ENCODE results near the gene ANKHD1.

ANKHD1 gene

DNA sequence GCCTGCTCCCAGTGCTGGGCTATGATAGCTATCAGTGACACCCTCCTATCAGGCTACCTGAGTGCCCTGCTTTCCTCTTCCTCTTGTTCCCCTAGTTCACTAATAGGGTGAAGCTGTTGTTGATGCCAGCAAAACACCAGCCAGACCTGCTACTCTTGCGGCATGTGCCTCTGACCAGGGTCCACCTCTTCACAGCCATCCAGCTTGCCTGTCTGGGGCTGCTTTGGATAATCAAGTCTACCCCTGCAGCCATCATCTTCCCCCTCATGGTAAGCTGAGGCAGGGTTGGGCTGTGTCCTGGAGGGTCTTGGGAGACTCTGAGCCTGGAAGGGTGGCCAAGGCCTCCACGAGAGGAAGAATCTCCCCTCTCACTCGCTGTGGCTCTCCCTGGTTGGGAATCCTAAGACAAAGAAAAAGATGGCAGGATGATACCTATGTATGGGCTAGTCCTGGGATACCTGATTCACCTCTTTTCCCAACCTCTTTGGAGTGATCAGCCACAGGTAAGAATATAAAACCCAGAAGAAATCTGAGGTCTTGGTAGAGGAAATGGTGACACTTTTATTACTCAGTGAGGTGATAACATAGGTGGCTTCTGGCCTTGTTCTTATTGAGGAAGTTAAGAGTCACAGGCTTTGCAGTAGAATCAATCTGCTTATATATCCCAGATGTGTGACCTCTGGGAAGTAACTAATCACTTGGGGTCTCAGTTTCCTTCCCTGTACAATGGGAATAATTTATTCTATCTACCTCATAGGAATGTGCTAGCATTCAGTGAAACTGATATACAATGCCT, 30.1 kb upstream of the ANKHD1 start:
- DNase-seq, result no peak

DNA sequence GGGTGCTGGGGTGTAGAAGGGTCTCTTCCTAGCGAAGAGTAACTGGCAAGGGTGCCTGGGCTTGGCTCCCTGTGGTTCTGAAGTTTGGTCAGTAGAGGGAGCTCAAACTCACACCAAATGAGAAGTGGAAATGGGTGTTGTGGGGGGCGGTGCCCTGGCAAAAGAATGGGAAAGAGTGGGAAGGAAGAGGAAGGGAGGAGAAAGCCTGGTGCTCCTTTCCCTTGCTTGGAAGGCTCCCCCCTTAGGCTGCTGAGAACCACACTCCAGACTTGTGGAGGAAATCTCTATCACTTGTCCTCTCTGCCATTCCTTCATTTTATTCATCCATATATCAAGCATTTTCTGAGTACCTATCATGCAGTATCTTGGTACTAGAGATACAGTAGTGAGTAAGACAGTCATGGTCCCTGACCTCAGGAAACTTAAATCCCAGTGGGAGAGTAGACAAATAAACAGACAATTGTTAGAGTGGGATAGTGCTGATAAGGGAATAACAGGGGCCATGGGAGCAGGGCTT, 28.6 kb upstream of the ANKHD1 start:
- DNase-seq, result peak; percentile 53

- DNase-seq, result no peak
Measured at GRCh38 chr5:140381351-140381750, 20.3 kb upstream of the ANKHD1 start.

- DNase-seq, result no peak
Measured at GRCh38 chr5:140381972-140382371, 19.7 kb upstream of the ANKHD1 start.

DNA sequence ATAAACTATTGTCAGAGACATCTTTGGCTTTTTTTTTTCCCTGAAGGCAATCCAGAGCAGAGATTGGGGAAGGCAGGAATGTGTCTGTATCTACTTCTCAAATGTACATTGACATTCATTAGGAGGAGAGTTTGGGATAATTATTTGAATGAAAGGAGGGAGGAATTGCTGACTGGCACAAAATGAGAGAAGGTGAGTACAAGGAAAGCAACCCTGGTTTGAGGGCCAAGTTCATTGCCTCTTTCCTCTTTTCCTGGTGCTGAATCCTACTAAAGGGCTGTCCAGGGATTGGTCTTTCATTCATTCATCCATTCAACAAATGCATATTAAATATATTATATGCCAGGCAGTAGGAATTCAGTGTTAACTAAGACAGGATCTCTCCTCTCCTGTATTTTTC, 18.8 kb upstream of the ANKHD1 start:
- DNase-seq, result no peak

GRCh38 chr5:140383300-140383699, 18.3 kb upstream of the ANKHD1 start:
- DNase-seq, result no peak

GRCh38 chr5:140388052-140388451, 13.6 kb upstream of the ANKHD1 start:
- DNase-seq, result no peak

- DNase-seq, result no peak
Measured at GRCh38 chr5:140391312-140391711, 10.3 kb upstream of the ANKHD1 start.

GRCh38 chr5:140391732-140392131, 9.9 kb upstream of the ANKHD1 start:
- DNase-seq, result no peak

DNA sequence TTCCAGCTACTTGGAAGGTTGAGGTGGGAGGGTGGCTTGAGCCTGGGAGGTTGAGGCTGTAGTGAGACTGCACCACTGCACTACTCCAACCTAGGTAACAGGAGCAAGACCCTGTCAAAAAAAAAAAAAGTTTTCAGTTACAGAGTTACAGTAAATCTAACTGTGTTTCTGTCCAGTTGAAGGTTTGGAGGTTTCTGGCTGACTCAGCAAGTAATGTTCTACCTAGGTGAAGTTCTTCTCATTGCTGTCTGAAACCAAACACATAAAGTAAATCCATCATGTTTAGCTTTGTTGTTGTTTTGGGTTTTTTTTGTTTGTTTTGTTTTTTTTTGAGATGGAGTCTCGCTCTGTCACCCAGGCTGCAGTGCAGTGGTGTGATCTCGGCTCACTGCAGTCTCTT, 7.9 kb upstream of the ANKHD1 start:
- DNase-seq, result no peak

DNA sequence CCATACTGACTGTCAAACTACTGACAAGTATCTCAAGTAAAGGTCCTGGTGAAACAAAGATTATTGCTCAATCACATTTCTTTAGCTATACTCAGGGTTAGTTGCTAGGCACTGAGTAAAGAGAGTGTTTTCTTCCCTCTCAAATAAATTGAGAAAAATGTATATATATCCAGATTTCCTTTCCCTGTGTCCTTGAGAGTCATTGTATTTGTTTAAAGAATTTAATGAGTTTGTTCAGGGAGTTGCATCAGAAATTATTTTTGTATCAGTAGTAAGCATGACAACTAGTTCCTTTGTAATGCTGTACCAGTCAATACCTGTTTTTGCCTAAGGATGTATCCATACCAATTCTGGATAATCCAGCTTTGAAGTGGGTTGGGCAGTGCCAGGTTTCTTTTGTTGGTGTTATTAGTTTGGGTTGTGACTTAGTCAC, 3.2 kb upstream of the ANKHD1 start:
- no peak for DNase-seq

DNA sequence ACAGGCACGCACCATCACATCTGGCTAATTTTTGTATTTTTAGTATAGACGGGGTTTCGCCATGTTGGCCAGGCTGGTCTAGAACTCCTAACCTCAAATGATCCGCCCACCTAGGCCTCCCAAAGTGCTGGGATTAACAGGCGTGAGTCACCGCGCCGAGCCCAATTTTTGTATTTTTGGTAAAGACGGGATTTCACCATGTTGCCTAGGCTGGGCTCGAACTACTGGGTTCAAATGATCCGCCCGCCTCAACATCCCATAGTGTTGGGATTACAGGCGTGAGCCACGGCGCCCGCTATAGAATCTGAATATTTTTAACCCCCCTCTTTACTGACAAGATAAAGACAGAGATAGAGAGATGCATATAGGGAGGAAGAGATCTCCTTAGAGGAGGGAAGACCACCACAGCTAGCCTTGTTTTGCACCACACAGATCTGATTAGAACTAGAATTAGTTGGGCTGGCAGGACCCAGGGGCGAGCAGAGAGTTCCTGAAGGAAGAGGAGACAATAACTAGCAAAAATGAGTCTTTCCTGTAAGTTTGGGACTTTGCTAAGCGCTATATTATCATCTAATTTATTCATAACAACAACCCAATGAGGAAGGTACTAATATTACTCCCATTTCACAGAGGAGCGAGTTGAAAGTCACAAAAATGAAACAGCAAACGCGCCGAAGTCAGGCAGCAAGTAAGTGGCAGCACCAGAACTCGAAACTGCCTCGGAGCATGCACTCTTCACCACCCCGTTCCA, 1.5 kb upstream of the ANKHD1 start:
- no peak for DNase-seq

- peak; percentile 89 for DNase-seq
Measured at GRCh38 chr5:140400730-140401361, 787 bp upstream of the ANKHD1 start.

- DNase-seq, result peak; percentile 49
Measured at GRCh38 chr5:140402258-140403074, 833 bp downstream of the ANKHD1 start.

- no peak for DNase-seq
Measured at GRCh38 chr5:140403613-140404012, 2.0 kb downstream of the ANKHD1 start.

DNA sequence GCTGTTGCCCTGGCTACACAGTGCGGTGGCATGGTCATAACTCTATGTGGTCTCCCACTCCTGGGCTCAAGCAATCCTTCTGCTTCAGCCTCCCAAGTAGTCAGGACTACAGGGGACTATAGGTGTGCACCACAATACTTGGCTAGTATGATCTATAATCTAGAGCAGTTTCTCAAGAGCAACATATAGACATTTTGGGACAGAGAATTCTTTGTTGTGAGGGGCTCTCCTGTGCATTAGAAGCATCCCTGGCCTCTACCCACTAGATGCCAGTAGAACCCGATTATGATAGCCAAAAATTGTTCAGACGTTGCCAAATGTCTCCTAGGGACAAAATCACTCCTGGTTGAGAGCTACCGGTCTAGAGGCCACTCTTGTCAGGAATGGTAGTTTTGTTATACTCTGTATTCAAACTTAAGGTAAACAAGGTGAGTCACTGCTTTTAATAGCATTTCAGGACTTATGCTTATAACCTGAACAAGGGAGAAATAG, 7.2 kb downstream of the ANKHD1 start:
- DNase-seq, result no peak

GRCh38 chr5:140413230-140413629, 11.6 kb downstream of the ANKHD1 start:
- no peak for DNase-seq

DNA sequence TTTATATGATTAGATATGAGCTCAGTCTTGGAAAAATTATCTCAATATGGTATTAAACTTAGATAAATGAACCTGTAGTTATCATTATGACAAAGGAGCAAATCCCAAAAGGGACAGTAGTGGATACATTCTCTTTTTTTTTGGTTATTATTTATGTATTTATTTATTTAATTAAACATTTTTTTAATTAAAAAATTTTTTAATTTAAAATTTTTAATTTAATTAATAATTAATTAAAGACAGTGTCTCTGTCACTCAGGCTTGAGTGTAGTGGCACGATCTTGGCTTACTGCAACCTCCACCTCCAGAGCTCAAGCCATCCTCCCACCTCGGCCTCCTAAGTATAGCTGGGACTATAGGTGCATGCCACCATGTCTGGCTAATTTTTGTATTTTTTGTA, 15.6 kb downstream of the ANKHD1 start:
- no peak for DNase-seq

DNA sequence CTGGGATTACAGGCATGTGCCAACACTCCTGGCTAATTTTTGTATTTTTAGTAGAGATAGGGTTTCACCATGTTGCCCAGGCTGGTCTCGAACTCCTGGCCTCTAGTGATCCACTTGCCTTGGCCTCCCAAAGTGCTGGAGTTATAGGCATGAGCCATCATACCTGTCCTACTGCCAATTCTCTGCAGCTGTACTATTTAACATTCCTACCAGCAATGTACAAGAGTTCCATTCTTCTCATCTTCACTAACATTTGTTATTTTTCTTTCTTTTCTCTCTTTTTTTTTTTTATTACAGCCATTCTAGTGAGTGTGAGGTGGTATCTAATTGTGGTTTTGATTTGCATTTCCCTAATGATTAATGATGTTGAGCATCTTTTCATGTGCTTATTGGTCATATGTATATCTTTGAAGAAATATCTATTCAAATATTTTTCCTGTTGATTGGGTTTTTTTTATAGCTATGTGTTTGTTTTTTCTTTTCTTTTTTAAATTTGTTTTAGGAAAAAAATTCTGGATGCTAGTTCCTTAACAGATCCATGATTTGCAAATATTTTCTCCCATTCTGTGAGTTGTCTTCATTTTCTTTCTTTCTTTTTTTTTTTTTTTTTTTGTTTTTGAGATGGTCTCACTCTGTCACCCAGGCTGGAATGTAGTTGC, 17.4 kb downstream of the ANKHD1 start:
- DNase-seq, result no peak

GRCh38 chr5:140420226-140420570, 18.6 kb downstream of the ANKHD1 start:
- DNase-seq, result no peak

DNA sequence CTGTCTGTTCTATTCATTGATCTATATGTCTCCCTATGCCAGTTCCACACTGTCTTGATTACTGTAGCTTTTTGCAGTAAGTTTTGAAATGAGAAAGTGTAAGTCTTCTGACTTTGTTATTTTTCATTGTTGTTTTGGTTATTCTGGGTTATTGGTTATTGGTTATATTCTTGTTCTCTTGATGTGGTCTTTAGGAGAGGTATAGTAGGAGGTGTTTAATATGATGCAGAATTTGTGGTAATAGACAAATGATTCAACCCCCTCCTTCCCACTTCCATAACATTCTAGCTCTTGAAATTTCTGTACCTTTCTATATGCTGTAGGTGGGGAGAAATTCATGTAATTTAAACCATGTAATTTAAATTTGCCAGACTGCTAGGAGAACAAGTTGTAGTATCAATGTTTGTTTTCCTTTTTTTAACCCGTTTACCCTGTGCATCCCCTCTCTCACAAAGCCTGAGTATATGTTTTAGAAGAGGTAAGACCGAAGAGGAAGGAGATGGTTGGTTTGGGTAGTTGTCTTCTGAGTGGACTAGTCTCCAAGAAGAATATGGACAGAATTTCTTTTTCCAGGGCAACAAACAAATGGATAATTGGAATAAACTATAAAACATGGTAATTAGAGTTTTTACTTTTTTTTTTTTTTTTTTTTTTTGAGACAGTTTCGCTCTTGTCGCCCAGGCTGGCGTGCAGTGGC, 19.2 kb downstream of the ANKHD1 start:
- DNase-seq, result no peak

All from CD4-positive, alpha-beta T cell treated with Interleukin-12 subunit alpha and Interleukin-12 subunit beta, for 1 hour (primary cell).